ENCODE measurements around the gene WDCP. TPM values are rescaled to one million over a fixed set of nuclear protein-coding genes. Genes with fewer than 3 reads are reported as not detected.

The WDCP gene
- total and polyA plus RNA-seq, 2 donors (not counting 3 experiments of a cell fraction or from before 2014, with no cell fraction given): 9.6 to 15.4 TPM

DNA sequence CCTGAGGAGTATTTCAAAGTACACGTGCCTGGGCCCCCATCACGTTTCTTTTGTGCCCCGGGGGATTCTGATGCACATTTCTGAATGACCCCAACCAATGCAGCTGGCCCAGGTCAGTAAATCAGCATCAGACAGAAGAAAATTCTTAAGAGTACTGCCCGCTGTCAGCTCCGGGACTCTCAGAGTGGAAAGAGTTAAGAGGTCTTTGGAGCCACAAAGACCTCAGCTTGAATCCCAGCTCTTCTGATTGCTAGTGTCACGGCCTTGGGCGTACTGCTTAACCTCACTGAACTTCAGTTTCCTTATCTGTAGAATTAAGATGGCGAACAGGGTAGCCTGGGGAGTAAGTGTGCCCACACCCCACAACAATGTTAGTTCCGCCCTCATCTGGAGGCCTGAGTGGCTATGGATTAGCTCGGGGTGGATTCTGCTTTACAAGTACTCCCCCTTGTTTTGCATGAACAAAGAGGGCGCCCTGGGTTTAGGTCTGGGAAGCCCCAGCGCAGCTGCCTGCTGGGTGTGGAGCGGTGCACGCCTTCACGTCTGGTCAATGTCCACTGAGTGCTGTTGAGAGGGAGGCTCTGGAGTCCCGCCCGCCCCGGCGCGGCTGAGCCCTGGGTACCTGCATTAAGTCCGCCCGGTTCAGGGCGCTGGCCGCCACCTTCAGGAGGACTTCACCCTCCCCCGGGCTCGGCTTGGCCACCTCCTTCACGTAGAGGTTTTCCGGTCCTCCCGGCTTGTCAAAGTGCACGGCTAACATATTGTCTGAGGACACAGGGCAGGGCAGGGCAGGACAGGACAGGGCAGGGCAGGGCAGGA lies 36.6 kb upstream of the WDCP start:
- no peak for FAIRE-seq
- peak overlapping the region; percentile 22 to 85 (median 53) for H3K4me3 ChIP-seq (replicated peaks in 1 of 3; ENCODE audit: insufficient read depth in 1 of 3, low read depth in 1 of 3, low read length in 3 of 3)
- dilution Hi-C loops (cut with MboI; ENCODE audit: extremely low pct_ligation_motif_present, low sequenced_read_pairs): no loop called here

DNA sequence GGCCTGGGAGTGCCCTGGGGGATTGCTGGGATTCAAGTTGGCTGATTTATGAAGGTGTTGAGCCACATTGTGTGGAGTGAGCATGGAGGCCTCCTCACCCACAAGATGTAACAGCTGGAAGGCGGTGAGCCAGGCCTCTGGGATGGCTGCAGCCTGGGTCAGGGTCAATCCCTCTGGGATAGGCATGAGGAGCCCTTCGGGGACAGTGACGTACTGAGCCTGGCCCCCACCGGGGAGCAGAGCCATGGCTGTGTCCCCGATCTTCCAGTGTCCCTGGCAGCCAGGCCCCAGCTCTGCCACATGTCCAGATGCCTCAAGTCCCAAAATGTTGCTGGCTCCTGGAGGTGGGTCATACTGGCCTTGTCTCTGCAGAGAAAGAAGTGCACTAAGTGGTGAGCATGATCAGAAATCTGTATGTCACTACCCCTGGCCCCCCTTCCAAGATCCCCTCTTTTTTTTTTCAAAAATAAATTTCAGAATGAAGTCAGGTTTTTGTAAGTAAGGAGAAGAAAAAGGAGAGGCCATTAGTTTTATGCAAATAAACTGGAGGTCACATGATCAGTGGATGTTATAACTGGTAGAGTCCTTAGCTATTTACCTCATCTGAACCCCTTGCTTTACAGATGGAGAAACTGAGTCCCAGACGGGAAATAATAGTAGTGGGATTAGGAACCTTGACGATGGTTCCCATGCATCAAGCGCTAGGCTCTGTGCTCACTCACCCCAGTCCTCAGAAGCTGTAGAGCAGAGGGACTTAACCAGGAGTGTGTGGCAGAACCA lies 35.8 kb upstream of the WDCP start:
- H3K36me3 ChIP-seq (ENCODE audit: control insufficient read depth in 2 of 2, extremely low read depth in 1 of 2, insufficient read depth in 2 of 2, low read length in 2 of 2): peaks cover 7 to 16% of the 10 kb centered on the region in 2 experiments
- BruUV-seq (replicated peaks): no TSS peak
- TF ChIP-seq POLR2AphosphoS5 (IDR thresholded peaks at IDR 0.05; ENCODE audit: insufficient read depth, low read depth, low read length) (no peak), JUN (IDR thresholded peaks at IDR 0.05; ENCODE audit: borderline replicate concordance, insufficient read depth, insufficient read length, low read depth) (no peak), MYC (IDR thresholded peaks at IDR 0.05; ENCODE audit: low read depth, low read length) (no peak), GATA2 (IDR thresholded peaks at IDR 0.05; ENCODE audit: insufficient read depth, insufficient read length, low read depth, low read length) (no peak), POLR2A (IDR thresholded peaks at IDR 0.05; ENCODE audit: low read depth, low read length) (no peak), EZH2 (IDR thresholded peaks at IDR 0.05; ENCODE audit: borderline replicate concordance, low read depth, low read length, severe bottlenecking) (no peak), FOS (IDR thresholded peaks at IDR 0.05; ENCODE audit: borderline replicate concordance, insufficient read depth, low read length) (no peak)
- TF ChIP-seq, protein P1, sequence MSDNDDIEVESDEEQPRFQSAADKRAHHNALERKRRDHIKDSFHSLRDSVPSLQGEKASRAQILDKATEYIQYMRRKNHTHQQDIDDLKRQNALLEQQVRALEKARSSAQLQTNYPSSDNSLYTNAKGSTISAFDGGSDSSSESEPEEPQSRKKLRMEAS (IDR thresholded peaks at IDR 0.05; ENCODE audit: insufficient read depth, insufficient read length): no peak
- TF ChIP-seq, protein P2, sequence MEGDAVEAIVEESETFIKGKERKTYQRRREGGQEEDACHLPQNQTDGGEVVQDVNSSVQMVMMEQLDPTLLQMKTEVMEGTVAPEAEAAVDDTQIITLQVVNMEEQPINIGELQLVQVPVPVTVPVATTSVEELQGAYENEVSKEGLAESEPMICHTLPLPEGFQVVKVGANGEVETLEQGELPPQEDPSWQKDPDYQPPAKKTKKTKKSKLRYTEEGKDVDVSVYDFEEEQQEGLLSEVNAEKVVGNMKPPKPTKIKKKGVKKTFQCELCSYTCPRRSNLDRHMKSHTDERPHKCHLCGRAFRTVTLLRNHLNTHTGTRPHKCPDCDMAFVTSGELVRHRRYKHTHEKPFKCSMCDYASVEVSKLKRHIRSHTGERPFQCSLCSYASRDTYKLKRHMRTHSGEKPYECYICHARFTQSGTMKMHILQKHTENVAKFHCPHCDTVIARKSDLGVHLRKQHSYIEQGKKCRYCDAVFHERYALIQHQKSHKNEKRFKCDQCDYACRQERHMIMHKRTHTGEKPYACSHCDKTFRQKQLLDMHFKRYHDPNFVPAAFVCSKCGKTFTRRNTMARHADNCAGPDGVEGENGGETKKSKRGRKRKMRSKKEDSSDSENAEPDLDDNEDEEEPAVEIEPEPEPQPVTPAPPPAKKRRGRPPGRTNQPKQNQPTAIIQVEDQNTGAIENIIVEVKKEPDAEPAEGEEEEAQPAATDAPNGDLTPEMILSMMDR (IDR thresholded peaks at IDR 0.05; ENCODE audit: extremely low read depth in 1 of 2, insufficient read depth in 1 of 2, low read depth in 1 of 2, low read length in 2 of 2): no peak
- H3K79me2 ChIP-seq (ENCODE audit: control insufficient read depth, insufficient read depth, low read length): peaks cover 6% of the 10 kb centered on the region
- H2AFZ ChIP-seq (ENCODE audit: low read depth, low read length): no peak overlapping the region
- H3K9me3 ChIP-seq (replicated peaks; ENCODE audit: control insufficient read depth, insufficient read depth, low read length): no peaks in the 10 kb centered on the region
- intact Hi-C loops (cut with micrococcal nuclease) (loop anchor here (5.0 kb wide), 1 partner anchor 284 kb away; no protein-coding TSS in a partner anchor), dilution Hi-C loops (cut with MboI; ENCODE audit: extremely low pct_ligation_motif_present, low sequenced_read_pairs) (no loop called here)
- DNase-seq (ENCODE audit: low read depth, low spot score) (no peak), FAIRE-seq (no peak)
- H3K9ac ChIP-seq (replicated peaks; ENCODE audit: extremely low read depth, insufficient read depth, low read length): peak overlapping the region; percentile 66
- peak overlapping the region; percentile 14 for H3K27ac ChIP-seq (ENCODE audit: insufficient read depth, low read depth, low read length)
- H3K27me3 ChIP-seq (ENCODE audit: control insufficient read depth in 2 of 2, insufficient read depth in 2 of 2, low read length in 2 of 2): no peaks in the 10 kb centered on the region
- no peaks in the 10 kb centered on the region for H3K9me1 ChIP-seq (replicated peaks; ENCODE audit: control insufficient read depth, extremely low read depth, insufficient read depth, low read length)
- ChIA-PET CTCF (interaction anchor here (0.6 to 3.5 kb wide), 17 partner anchors 10 to 297 kb away, joined by 3 to 68 read pairs (median 5); partner anchors contain the start of genes ATAD2B, FAM228B, PFN4 and WDCP), POLR2A (interaction anchor here (0.8 to 1.3 kb wide), 4 partner anchors 32 to 258 kb away, joined by 3 to 13 read pairs (median 5); partner anchors contain the start of genes ATAD2B and WDCP)
- H3K4me3 ChIP-seq (replicated peaks in 1 of 3; ENCODE audit: insufficient read depth in 1 of 3, low read depth in 1 of 3, low read length in 3 of 3): peak overlapping the region in 2 of 3 experiments; percentile 53 to 85
- peak overlapping the region; percentile 57 for H3K4me2 ChIP-seq (ENCODE audit: insufficient read depth, low read length)
- H4K20me1 ChIP-seq (replicated peaks; ENCODE audit: control insufficient read depth, extremely low read depth, insufficient read depth, low read length): no peaks in the 10 kb centered on the region
- H3K4me1 ChIP-seq (ENCODE audit: control insufficient read depth, extremely low read depth, insufficient read depth, low read length): peaks cover 16% of the 10 kb centered on the region

More for the DNA sequence above, 36.6 kb upstream of the WDCP start:
- TF ChIP-seq JUN (IDR thresholded peaks at IDR 0.05; ENCODE audit: borderline replicate concordance, insufficient read depth, insufficient read length, low read depth) (no peak), POLR2A (IDR thresholded peaks at IDR 0.05; ENCODE audit: low read depth, low read length) (peak; percentile 48)
- Histone ChIP-seq H3K27ac (ENCODE audit: insufficient read depth, low read depth, low read length) (peak overlapping the region; percentile 14), H3K27me3 (ENCODE audit: control insufficient read depth in 2 of 2, insufficient read depth in 2 of 2, low read length in 2 of 2) (no peaks in the 10 kb centered on the region), H3K36me3 (ENCODE audit: control insufficient read depth in 2 of 2, extremely low read depth in 1 of 2, insufficient read depth in 2 of 2, low read length in 2 of 2) (peaks cover 7 to 16% of the 10 kb centered on the region in 2 experiments), H3K9me3 (replicated peaks; ENCODE audit: control insufficient read depth, insufficient read depth, low read length) (no peaks in the 10 kb centered on the region), H3K4me2 (ENCODE audit: insufficient read depth, low read length) (peak overlapping the region; percentile 57), H4K20me1 (replicated peaks; ENCODE audit: control insufficient read depth, extremely low read depth, insufficient read depth, low read length) (no peaks in the 10 kb centered on the region), H3K4me1 (ENCODE audit: control insufficient read depth, extremely low read depth, insufficient read depth, low read length) (peaks cover 16% of the 10 kb centered on the region), H2AFZ (ENCODE audit: low read depth, low read length) (peak overlapping the region; percentile 32), H3K79me2 (ENCODE audit: control insufficient read depth, insufficient read depth, low read length) (peaks cover 6% of the 10 kb centered on the region), H3K9ac (replicated peaks; ENCODE audit: extremely low read depth, insufficient read depth, low read length) (peak overlapping the region; percentile 66), H3K9me1 (replicated peaks; ENCODE audit: control insufficient read depth, extremely low read depth, insufficient read depth, low read length) (no peaks in the 10 kb centered on the region)
- ChIA-PET CTCF (interaction anchor here (0.6 to 3.5 kb wide), 39 partner anchors 7 to 744 kb away, joined by 3 to 68 read pairs (median 5); partner anchors contain the start of genes ATAD2B, FAM228B, FKBP1B and PFN4), POLR2A (interaction anchor here (0.8 to 1.3 kb wide), 6 partner anchors 8 to 259 kb away, joined by 3 to 13 read pairs (median 6); partner anchors contain the start of genes ATAD2B, SF3B6 and WDCP)
- DNase-seq (ENCODE audit: low read depth, low spot score): peak; percentile 85
- BruUV-seq (replicated peaks): TSS peak; percentile 36
- intact Hi-C loops (cut with micrococcal nuclease): loop anchor here (1.0 to 5.0 kb wide), 10 partner anchors 7 to 299 kb away; partner anchors contain the start of genes ATAD2B, FAM228B, PFN4 and SF3B6
